Transverse colon (tissue), 4 donors: ENCODE data around the gene TMEM236. TPM values are rescaled to one million over a fixed set of nuclear protein-coding genes. Genes with fewer than 3 reads are reported as not detected.

Experiments used
- DNase-seq: peaks from one replicate; pipeline ENCODE4 v3.0.0-alpha.2; 2019
- H3K27ac ChIP-seq, 4 donors: fragments of 200-600 bp; sonication (generic); 2 replicates each; pipeline ENCODE4 v1.5.1; 2016 to 2018; ENCODE audit warnings: inconsistent platforms in 4 of 4
- H3K27me3 ChIP-seq: fragments of 200-600 bp; sonication (generic); 2 replicates; pipeline ENCODE4 v1.5.1; 2017; ENCODE audit warnings: inconsistent platforms
- H3K36me3 ChIP-seq, 4 donors: fragments of 200-600 bp; sonication (generic); 2 replicates each; pipeline ENCODE4 v1.5.1; 2017 to 2019; ENCODE audit warnings: inconsistent platforms in 4 of 4
- H3K4me1 ChIP-seq, 4 donors: fragments of 200-600 bp; sonication (generic); 2 replicates each; pipeline ENCODE4 v1.5.1; 2017 to 2020; ENCODE audit warnings: inconsistent platforms in 4 of 4
- H3K4me3 ChIP-seq, 4 donors: fragments of 200-600 bp; sonication (generic); 1 replicate in 1 of 4; 2 replicates in 3 of 4; pipeline versions ENCODE4 v1.5.1 to v1.6.1; 2017 to 2019; ENCODE audit warnings: inconsistent platforms in 4 of 4
- H3K9me3 ChIP-seq, 2 donors: fragments of 200-600 bp; sonication (generic); 2 replicates each; pipeline ENCODE4 v1.5.1; 2017 to 2019; ENCODE audit warnings: inconsistent platforms in 2 of 2
- EP300 ChIP-seq: sonication (generic); formaldehyde crosslinking; IDR thresholded peaks from one replicate; pipeline ENCODE4 v1.6.1; 2017; ENCODE audit warnings: antibody characterized with exemption, low read depth
- POLR2A ChIP-seq: fragments of 450-650 bp; IDR thresholded peaks from one replicate; pipeline ENCODE4 v1.6.1; 2016; ENCODE audit warnings: antibody characterized with exemption, mild to moderate bottlenecking, moderate library complexity
- POLR2AphosphoS5 ChIP-seq, 3 donors: sonication (generic); formaldehyde crosslinking; IDR thresholded peaks; one replicate each; pipeline ENCODE4 v1.6.1; 2016; ENCODE audit warnings: antibody characterized with exemption in 3 of 3
- WGBS, 2 donors: methylation state at CpG; one replicate each; pipeline ENCODE4 v1.1.5; 2018; ENCODE audit warnings: low coverage in 1 of 2; 5-methylcytosine and 5-hydroxymethylcytosine counted together
- in situ Hi-C, 4 donors: fragments of 200-750 bp; cut with MboI; loops; one replicate each; pipeline versions ENCODE4 v1.15.0 to v1.15.1; 2017; ENCODE audit warnings: low sequenced_read_pairs in 3 of 4, low pct_ligation_motif_present in 1 of 4, low pct_unique_long_range_greater_than_20kb in 1 of 4
- intact Hi-C: fragments of 100-400 bp; cut with DNase I; formaldehyde crosslinking; loops from one replicate; pipeline ENCODE4 v1.15.1; 2023; ENCODE audit warnings: low total_unique reads
- total RNA-seq, 4 donors: library from RNA; depleted of rRNA; stranded (reverse); fragments of >200 nt; gene quantifications; one replicate each; pipeline ENCODE4 v1.1.0, GENCODE V29; 2016
- TF ChIP-seq, protein P1 (sequence below), 5 experiments: fragments of 200-600 bp in 3 of 5; fragments of 450-650 bp in 2 of 5; sonication (generic) in 3 of 5; IDR thresholded peaks; 1 replicate in 2 of 5; 2 replicates in 3 of 5; pipeline ENCODE4 v1.5.1; 2016 to 2017; ENCODE audit warnings: antibody characterized with exemption in 5 of 5, inconsistent platforms in 3 of 5, mild to moderate bottlenecking in 2 of 5, moderate library complexity in 1 of 5

Gene TMEM236
- total RNA-seq, 4 donors from 2014 or later = 16.9 to 79.6 (median 42.9) TPM

DNA sequence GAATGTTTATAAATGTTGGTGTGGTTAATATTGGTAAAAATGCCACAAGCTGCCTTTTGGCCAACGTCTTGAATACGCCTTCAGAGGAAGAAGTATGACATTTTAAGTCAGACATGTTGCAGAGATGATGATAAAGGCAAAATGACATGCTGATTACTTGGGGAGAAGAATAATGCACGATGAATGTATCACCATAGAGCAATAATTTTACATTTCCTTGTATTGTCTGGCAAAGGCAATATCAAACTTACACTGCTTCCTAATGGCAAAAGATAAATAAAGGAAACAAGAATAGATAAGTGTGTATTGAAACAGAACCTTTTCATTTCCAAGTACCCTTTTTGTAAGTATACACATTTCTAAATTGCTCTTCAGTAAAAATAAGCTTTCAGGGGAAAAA, 65.8 kb downstream of the TMEM236 start:
- Histone ChIP-seq H3K4me3 (no peak overlapping the region), H3K9me3 (no peaks in the 10 kb centered on the region), H3K4me1 (no peaks in the 10 kb centered on the region), H3K27ac (no peak overlapping the region), H3K36me3 (no peaks in the 10 kb centered on the region), H3K27me3 (no peaks in the 10 kb centered on the region)
- DNase-seq = no peak
- in situ Hi-C loops = no loop called here
- WGBS, 2 donors = 82 to 83% methylated on average over 3 of the region's 3 CpGs
- intact Hi-C loops = no loop called here
- TF ChIP-seq, protein P1, sequence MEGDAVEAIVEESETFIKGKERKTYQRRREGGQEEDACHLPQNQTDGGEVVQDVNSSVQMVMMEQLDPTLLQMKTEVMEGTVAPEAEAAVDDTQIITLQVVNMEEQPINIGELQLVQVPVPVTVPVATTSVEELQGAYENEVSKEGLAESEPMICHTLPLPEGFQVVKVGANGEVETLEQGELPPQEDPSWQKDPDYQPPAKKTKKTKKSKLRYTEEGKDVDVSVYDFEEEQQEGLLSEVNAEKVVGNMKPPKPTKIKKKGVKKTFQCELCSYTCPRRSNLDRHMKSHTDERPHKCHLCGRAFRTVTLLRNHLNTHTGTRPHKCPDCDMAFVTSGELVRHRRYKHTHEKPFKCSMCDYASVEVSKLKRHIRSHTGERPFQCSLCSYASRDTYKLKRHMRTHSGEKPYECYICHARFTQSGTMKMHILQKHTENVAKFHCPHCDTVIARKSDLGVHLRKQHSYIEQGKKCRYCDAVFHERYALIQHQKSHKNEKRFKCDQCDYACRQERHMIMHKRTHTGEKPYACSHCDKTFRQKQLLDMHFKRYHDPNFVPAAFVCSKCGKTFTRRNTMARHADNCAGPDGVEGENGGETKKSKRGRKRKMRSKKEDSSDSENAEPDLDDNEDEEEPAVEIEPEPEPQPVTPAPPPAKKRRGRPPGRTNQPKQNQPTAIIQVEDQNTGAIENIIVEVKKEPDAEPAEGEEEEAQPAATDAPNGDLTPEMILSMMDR (IDR thresholded peaks at IDR 0.05) = no peak
- TF ChIP-seq POLR2A (no peak), EP300 (no peak), POLR2AphosphoS5 (IDR thresholded peaks at IDR 0.05) (no peak)

DNA sequence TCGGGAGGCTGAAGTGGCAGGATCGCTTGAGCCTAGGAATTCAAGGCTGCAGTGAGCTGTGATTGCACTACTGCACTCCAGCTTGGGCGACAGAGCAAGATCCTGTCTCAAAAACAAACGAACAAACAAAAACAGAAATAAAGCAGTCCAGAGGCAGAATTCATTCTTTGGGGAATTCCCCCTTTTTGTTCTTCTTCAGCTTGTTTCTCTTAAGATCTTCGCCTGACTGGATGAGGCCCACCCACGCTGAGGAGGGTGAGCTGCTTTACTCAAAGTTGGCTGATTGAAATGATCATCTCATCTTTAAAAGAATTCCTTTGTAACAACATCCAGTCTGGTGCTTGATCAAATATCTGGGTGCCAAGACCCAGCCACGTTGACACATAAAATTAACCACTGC, 67.8 kb downstream of the TMEM236 start:
- H3K4me3 ChIP-seq = no peak overlapping the region
- no peak for DNase-seq
- no peak overlapping the region for H3K27ac ChIP-seq
- no peaks in the 10 kb centered on the region for H3K27me3 ChIP-seq
- TF ChIP-seq POLR2AphosphoS5 (IDR thresholded peaks at IDR 0.05) = no peak
- intact Hi-C loops = no loop called here
- WGBS, 2 donors = 79 to 89% methylated on average over 7 of the region's 7 CpGs
- no peaks in the 10 kb centered on the region for H3K9me3 ChIP-seq
- no peaks in the 10 kb centered on the region for H3K4me1 ChIP-seq
- in situ Hi-C loops = no loop called here
- H3K36me3 ChIP-seq = no peaks in the 10 kb centered on the region

DNA sequence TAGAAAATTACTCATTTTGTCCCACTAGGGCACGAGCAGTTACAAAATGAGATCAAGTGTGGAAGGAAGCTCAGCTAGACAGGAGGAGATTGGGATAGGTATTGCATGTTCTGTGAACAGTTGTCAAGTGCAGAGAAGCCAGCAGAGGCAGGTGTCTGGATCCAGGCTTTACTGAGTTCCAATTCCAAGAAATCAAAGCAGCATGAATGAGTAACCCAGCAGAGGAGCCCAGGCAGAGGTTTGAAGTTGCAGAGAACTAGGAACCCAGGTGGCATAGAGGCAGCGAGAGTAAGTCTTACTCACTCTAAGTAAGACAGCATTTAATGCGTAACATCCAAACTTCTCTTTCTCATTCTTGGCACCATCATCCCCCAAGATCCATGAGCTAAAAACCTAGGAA, 68.9 kb downstream of the TMEM236 start:
- Histone ChIP-seq H3K4me1 (no peaks in the 10 kb centered on the region), H3K27me3 (no peaks in the 10 kb centered on the region), H3K9me3 (no peaks in the 10 kb centered on the region), H3K36me3 (no peaks in the 10 kb centered on the region), H3K4me3 (no peak overlapping the region), H3K27ac (no peak overlapping the region)
- intact Hi-C loops (no loop called here), in situ Hi-C loops (no loop called here)
- no peak for DNase-seq
- no peak for TF ChIP-seq EP300
- TF ChIP-seq POLR2AphosphoS5 (IDR thresholded peaks at IDR 0.05) = no peak
- TF ChIP-seq POLR2A = no peak
- TF ChIP-seq, protein P1 (IDR thresholded peaks at IDR 0.05) = no peak
- WGBS, 2 donors = 87 to 88% methylated on average over 3 of the region's 3 CpGs

DNA sequence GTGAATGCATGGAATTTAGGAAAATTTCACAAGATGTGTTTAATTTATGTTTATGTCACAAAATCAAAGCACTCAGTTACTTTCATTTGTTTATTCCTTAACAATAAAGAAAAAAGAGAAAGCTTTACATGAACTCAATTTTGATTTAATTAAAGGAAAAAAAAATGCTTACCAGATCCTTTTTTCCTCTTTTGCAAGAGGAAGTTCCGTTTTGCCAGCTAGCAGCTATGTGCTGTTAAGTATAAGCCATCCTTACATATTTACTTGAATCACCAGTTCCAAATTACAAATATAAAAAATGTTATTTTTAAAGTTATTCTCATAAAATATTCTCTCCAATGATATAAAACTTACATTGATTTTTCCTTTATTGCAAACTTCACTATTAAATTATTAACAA, 69.9 kb downstream of the TMEM236 start:
- no peak for DNase-seq
- H3K4me1 ChIP-seq = no peaks in the 10 kb centered on the region
- H3K27me3 ChIP-seq = no peaks in the 10 kb centered on the region
- WGBS, 2 donors = 54 to 61% methylated on average over 1 of the region's 1 CpG
- no peak for TF ChIP-seq POLR2AphosphoS5 (IDR thresholded peaks at IDR 0.05)
- no peak for TF ChIP-seq EP300
- TF ChIP-seq, protein P1 (IDR thresholded peaks at IDR 0.05) = no peak
- no peak for TF ChIP-seq POLR2A
- H3K4me3 ChIP-seq = no peak overlapping the region
- in situ Hi-C loops (no loop called here), intact Hi-C loops (no loop called here)
- H3K36me3 ChIP-seq = no peaks in the 10 kb centered on the region
- no peak overlapping the region for H3K27ac ChIP-seq
- no peaks in the 10 kb centered on the region for H3K9me3 ChIP-seq

DNA sequence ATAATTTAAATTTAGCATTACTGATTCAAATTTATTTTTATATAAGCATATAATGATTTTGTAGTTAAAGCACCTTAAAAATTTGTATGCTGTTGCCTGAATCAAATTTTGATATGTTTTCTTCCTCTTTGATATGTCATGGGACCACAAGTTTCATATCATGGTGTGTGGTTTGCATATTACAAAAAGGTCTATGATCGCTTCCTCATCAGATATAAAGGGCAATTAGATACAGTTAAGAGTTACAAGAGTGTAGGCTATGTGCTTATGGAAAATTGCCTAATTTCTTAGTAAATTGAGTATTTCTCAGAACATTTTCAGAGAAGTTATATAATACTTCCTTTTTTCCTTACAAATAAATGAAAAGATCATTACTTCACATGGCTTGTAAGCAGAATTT, 79.3 kb downstream of the TMEM236 start:
- Histone ChIP-seq H3K27me3 (no peaks in the 10 kb centered on the region), H3K4me3 (no peak overlapping the region), H3K4me1 (peaks cover 0 to 8% (median 0%) of the 10 kb centered on the region in 4 donors), H3K27ac (no peak overlapping the region), H3K36me3 (no peaks in the 10 kb centered on the region), H3K9me3 (no peaks in the 10 kb centered on the region)
- WGBS, 2 donors = 71 to 84% methylated on average over 1 of the region's 1 CpG
- DNase-seq = no peak
- intact Hi-C loops (no loop called here), in situ Hi-C loops (no loop called here)
- TF ChIP-seq, protein P1 (IDR thresholded peaks at IDR 0.05) = no peak
- no peak for TF ChIP-seq POLR2AphosphoS5 (IDR thresholded peaks at IDR 0.05)
- no peak for TF ChIP-seq POLR2A
- no peak for TF ChIP-seq EP300
